GM19463 (cell line): Measurements from ENCODE around the gene SPATS2.
A peak's percentile ranks its signal among the peaks of the same experiment; 100 is the strongest.
"Not testable (repeated sequence)": the region's sequence is repeated elsewhere in the genome, so short reads cannot be mapped to it uniquely, and the experiment has no call there.

Experiments used
- ATAC-seq: cut with Tn5 transposase; IDR thresholded peaks from one replicate; pipeline ENCODE4 v1.9.1; 2021; ENCODE audit warnings: mild to moderate bottlenecking, moderate library complexity; ENCODE audit not compliant: unreplicated experiment

The SPATS2 gene

GRCh38 chr12:49403971-49404450 lies 36.7 kb downstream of the SPATS2 start:
- ATAC-seq = no peak

DNA sequence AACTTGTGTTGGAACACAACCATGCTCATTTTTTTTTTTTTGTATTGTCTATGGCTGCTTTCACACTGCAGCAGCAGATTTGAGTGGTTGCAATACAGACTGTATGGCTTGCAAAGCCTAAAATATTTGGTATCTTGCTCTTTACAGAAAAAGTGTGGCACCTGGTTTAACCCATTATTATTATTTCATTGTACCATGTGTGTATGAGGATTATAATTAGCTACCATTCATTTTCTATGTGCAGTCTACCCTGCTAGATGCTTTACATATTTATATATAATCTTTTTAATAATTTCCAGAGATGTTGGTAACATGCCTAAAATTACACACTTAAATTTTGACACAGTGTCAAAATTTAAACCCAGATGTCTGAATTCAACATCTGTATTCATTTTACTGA lies 37.7 kb downstream of the SPATS2 start:
- ATAC-seq = no peak

- no peak for ATAC-seq
Observed at GRCh38 chr12:49410818-49411217, 43.6 kb downstream of the SPATS2 start.

- no peak for ATAC-seq
Observed at GRCh38 chr12:49413010-49413409, 45.7 kb downstream of the SPATS2 start.

GRCh38 chr12:49413796-49414195 lies 46.5 kb downstream of the SPATS2 start:
- no peak for ATAC-seq

DNA sequence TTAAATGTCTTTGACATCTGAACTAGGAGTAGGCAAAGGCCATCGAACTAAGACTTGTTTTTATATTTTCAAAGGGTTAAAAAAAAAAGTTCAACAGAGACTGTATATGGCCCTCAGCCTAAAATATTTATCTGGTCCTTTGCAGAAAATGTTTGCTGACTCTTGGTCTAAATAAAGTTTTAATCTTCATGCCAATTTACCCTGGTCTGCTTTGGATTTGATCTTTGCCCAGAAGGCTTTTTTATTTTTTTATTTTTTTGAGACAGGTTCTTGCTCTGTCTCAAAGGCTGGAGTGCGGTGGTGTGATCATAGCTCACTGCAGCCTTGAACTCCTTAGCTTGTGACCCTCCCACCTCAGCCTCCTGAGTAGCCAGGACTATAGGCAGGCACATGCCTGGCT lies 47.1 kb downstream of the SPATS2 start:
- no peak for ATAC-seq

- no peak for ATAC-seq
Observed at GRCh38 chr12:49415521-49415970, 48.3 kb downstream of the SPATS2 start.

- ATAC-seq = no peak
Observed at GRCh38 chr12:49416892-49417291, 49.6 kb downstream of the SPATS2 start.

- no peak for ATAC-seq
Observed at GRCh38 chr12:49417558-49417957, 50.3 kb downstream of the SPATS2 start.

DNA sequence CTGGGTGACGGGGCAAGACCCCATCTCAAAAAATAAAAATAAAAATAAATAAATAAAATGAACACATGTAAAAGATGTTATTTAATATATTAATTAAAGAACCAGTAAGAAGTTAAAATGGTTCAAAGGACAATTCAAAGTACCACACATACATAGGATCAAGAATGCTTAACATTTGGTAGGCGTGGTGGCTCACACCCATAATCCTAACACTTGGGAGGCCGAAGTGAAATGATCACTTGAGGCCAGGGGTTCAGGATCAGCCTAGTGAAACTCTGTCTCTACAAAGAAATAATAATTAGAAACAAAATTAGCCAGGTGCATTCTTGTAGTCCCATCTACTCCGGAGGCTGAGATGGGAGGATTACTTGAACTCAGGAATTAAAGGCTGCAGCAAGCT lies 53.3 kb downstream of the SPATS2 start:
- ATAC-seq = no peak

DNA sequence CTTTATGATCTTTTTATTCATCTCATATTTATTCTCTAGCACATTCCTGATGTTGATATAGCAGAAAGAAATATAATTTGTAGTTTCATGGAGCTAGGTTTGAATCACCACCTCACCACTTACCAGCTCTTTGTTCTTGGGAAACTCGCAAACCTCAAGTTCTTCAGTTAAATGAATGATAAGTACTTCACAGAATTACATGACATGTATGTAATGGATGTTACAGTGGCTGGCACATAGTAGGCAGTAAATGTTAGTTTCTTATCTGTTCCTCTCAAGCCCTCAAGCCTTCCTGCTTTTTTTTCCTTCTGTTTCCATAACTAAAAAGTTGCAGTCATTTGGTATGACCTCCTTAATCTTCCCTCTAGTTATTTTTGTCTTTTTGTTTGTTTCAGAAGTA lies 54.9 kb downstream of the SPATS2 start:
- no peak for ATAC-seq

GRCh38 chr12:49428793-49429192 lies 61.5 kb downstream of the SPATS2 start:
- no peak for ATAC-seq

DNA sequence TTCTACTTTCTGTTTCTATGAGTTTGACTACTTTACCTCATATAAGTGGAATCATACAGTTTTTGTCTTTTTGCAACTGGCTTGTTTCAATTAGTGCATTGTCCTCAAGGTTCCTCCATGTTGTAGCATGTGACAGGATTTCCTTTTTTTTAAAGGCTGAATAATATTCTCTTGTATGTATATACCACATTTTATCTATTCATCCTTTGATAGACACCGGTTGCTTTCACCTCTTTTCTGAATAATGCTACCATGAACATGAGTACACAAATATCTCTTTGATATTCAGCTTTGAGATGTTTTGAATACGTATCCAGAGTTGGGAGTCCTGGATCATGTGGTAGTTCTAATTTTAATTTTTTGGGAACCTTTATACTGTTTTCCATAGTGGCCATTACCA lies 65.4 kb downstream of the SPATS2 start:
- no peak for ATAC-seq

- ATAC-seq = not testable (repeated sequence)
Observed at GRCh38 chr12:49436799-49437198, 69.5 kb downstream of the SPATS2 start.

DNA sequence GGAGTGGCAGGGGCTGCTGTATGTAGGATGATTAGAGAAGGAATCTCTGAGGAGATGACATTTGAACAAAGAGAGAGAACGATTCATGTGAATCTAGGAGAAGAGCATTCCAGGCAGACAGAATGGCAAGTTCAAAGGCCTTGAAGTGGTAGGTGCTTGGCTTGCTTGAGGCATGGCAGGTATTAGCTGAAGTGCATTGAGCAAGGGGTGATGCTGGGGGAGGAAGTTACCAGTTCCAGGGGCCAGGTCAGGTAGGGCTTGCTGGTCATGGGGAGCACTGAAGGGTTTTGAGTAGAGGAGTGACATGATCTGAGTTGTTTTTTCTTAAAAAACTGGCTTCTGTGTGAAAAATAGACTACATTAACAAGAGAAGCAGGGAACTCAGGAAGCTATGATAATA lies 71.8 kb downstream of the SPATS2 start:
- no peak for ATAC-seq

DNA sequence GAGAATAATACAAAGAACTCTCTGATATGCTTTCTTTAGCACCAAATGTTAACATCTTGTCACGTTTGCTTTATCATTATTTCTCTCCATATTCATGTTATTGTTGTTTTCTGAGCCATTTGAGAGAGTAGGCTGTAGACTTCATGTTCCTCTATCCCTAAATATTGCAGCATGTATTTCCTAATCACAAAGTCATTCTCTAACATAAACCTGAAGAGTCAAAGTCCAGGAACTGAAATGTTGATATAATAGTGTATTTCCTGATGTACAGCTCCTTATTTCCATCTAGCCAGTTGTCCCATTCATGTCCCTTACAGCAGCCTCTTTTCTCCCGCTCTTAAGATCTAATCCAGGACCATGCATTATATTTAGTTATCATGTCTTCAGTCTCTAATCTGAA lies 72.8 kb downstream of the SPATS2 start:
- ATAC-seq = no peak

- ATAC-seq = no peak
Observed at GRCh38 chr12:49442915-49443314, 75.7 kb downstream of the SPATS2 start.

DNA sequence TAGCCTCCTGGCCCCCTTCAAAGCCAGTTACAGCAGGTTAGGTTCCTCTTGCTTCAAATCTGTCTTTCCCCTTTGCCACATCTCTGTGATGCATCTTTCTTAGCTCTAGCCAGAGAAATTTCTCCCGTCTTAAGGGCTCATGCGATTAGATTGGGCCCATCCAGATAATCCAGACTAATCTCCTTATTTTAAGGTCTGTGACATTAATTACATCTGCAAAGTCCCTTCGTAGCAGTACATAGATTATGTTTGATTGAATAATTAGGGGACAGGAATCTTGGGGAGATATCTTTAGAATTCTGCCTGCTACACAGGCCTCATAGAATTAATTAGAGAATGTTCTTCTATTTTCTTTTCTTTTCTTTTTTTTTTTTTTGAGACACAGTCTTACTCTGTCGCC lies 79.3 kb downstream of the SPATS2 start:
- no peak for ATAC-seq

- ATAC-seq = no peak
Observed at GRCh38 chr12:49448858-49449257, 81.6 kb downstream of the SPATS2 start.

DNA sequence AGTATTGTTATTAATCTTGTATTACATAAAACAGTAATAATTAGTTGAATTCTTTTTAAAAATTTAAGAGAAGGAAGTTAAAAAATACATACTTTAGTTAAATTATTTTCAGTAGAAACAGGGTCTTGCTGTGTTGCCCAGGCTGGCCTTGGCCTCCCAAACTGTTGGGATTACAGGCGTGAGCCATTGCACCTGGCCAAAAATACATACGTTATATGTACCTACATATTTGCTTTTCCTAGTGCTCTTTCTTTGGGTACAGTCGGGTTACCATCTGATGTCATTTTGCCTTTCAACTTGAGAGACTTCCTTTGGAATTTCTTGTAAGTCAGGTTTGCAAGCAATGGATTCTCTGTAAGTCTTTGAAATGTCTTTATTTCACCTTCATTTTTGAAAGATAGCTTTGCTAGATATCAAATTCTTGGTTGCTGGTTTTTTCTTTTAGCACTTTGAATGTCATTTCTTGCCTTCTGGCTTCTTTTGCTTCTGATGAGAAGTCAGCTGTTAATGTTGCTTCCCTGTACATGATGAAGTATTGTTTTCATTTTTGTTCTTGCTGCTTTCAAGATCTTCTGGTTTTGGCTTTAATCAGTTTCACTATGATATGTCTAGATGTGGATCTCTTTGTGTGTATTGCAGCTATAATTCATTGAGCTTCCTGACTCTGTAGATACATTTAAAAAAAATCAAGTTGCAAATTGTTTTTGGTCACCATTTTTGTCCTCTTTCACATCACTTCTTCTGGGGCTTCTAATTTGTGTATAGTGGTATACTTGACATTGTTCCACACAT lies 84.4 kb downstream of the SPATS2 start:
- ATAC-seq = peak; percentile 69

GRCh38 chr12:49455501-49455900 lies 88.2 kb downstream of the SPATS2 start:
- no peak for ATAC-seq

- no peak for ATAC-seq
Observed at GRCh38 chr12:49456131-49456679, 88.9 kb downstream of the SPATS2 start.

DNA sequence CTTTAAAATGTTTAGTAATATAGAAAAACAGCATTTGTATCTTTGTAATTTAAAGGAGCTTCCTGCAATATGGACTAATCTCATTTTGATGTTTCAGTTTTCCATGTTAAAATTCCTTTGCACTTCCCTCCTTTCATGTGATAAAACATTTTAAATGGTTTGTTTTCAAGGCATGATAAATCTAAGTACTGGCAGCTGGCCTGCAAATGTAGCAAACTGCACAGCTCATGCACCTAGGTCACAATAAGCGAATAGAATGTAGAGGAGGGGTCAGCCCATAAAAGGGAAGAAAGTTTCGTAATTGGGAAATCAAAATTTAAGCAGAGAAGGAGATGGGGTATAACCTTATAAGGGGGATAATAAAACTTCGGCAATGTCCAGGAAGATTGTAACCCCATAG lies 91.6 kb downstream of the SPATS2 start:
- no peak for ATAC-seq
